ENCODE results near the gene TCEA2. TPM values are rescaled to one million over a fixed set of nuclear protein-coding genes. Genes with fewer than 3 reads are reported as not detected.

Gene TCEA2
- total RNA-seq, 1 experiment from 2014 or later = 48.3 TPM

DNA sequence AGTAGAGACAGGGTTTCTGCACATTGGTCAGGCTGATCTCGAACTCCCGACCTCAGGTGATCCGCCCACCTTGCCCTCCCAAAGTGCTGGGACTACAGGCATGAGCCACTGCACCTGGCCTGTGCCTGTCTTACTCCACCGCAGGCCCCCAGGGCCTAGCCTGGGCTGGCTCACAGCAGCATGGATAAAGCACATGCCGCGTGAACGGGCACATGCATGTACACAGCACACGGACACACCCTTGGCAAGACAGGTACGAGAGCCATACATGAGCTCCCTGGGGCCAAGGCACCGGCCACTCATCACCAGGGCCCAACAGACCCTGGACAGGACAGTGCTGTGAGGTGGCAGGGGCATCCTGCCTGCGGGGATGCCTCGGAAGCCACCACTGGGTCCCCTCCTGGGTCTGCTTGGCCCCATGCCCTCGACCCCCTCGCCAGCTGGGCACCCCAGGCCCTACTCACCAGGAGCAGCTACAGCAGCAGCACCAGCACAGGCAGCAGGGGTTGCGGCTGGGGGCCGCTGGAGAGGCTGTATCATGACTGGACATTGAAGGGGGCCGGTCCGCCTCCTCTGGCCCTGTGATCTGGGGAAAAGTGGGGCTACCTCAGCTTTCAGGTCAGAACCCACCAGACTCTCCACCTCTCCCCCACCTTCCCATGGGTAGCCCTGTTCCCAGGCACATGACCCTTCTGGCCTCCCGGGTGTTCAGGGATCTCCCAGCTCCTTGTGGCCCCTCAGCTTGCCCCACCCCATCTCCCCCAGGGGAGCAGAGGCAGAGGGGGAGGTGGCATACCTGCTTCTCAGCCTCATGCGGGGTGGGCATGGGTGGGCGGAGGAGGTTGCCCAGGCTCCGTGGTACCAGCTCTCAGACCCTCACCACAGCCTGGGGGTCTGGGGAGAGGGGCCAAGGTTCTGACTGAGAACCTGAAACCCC, 13.3 kb downstream of the TCEA2 start:
- Mint-ChIP-seq H3K27ac (ENCODE audit: unreplicated experiment) (no peak overlapping the region), H3K4me3 (ENCODE audit: unreplicated experiment) (no peak overlapping the region), H3K36me3 (ENCODE audit: insufficient read depth, unreplicated experiment) (peaks cover 9% of the 10 kb centered on the region), H3K4me1 (ENCODE audit: low read depth, unreplicated experiment) (peaks cover 17% of the 10 kb centered on the region), H3K9me3 (ENCODE audit: unreplicated experiment) (no peaks in the 10 kb centered on the region), H3K27me3 (ENCODE audit: insufficient read depth, unreplicated experiment) (no peaks in the 10 kb centered on the region)
- no peak overlapping the region for H3K4me3 ChIP-seq (ENCODE audit: low read depth, low read length)
- no peaks in the 10 kb centered on the region for H3K9me3 ChIP-seq
- ChIA-PET POLR2A (interaction anchor here (0.6 kb wide), 1 partner anchor 75 kb away, joined by 4 read pairs; no protein-coding TSS in a partner anchor), CTCF (interaction anchor here (0.7 to 1.1 kb wide), 3 partner anchors 26 to 432 kb away, joined by 3 read pairs; no protein-coding TSS in a partner anchor)
- H3K4me1 ChIP-seq = peaks cover 18% of the 10 kb centered on the region
- H3K27me3 ChIP-seq (replicated peaks; ENCODE audit: control insufficient read depth, insufficient read depth, low read length) = no peaks in the 10 kb centered on the region
- no peaks in the 10 kb centered on the region for H3K36me3 ChIP-seq (ENCODE audit: control insufficient read depth, insufficient read depth, low read length)
- intact Hi-C loops (cut with micrococcal nuclease; ENCODE audit: unreplicated experiment) = no loop called here
- TF ChIP-seq CTCF (IDR thresholded peaks at IDR 0.05; ENCODE audit: insufficient read depth in 1 of 2, low read depth in 1 of 2, low read length in 1 of 2, severe bottlenecking in 1 of 2, unreplicated experiment in 1 of 2) = no peak
- no TSS peak for BruUV-seq (replicated peaks)
- DNase-seq = no peak

DNA sequence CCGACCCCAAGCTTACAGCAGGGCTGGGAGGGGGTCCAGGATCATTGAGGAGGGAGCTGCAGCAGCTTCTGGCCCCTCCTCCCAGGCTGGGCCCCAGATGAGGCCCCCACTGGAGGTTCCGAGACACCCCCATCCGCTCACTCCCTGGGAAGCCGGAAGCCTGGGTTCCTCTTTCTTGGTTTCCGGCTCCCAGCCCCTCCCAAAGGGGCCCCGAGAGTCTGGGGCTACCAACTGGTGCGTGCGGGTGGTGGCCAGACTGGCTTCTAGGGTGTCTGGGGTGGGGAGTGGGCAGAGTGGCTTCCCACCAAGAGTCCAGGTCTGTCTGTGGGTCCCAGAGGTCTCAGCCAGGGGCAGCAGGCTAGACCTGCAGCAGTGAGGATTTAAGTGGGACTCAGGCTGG, 14.1 kb downstream of the TCEA2 start:
- Mint-ChIP-seq H3K4me1 (ENCODE audit: low read depth, unreplicated experiment) (peaks cover 17% of the 10 kb centered on the region), H3K27me3 (ENCODE audit: insufficient read depth, unreplicated experiment) (no peaks in the 10 kb centered on the region), H3K9me3 (ENCODE audit: unreplicated experiment) (no peaks in the 10 kb centered on the region), H3K4me3 (ENCODE audit: unreplicated experiment) (no peak overlapping the region), H3K36me3 (ENCODE audit: insufficient read depth, unreplicated experiment) (peaks cover 4% of the 10 kb centered on the region), H3K27ac (ENCODE audit: unreplicated experiment) (no peak overlapping the region)
- Histone ChIP-seq H3K36me3 (ENCODE audit: control insufficient read depth, insufficient read depth, low read length) (no peaks in the 10 kb centered on the region), H3K4me3 (ENCODE audit: low read depth, low read length) (no peak overlapping the region), H3K27me3 (replicated peaks; ENCODE audit: control insufficient read depth, insufficient read depth, low read length) (no peaks in the 10 kb centered on the region), H3K4me1 (peaks cover 18% of the 10 kb centered on the region), H3K9me3 (no peaks in the 10 kb centered on the region)
- CTCF ChIA-PET = interaction anchor here (0.7 to 1.0 kb wide), 2 partner anchors 43 to 432 kb away, joined by 3 read pairs; no protein-coding TSS in a partner anchor
- DNase-seq = no peak
- BruUV-seq (replicated peaks) = no TSS peak
- no peak for TF ChIP-seq CTCF (IDR thresholded peaks at IDR 0.05; ENCODE audit: insufficient read depth in 1 of 2, low read depth in 1 of 2, low read length in 1 of 2, severe bottlenecking in 1 of 2, unreplicated experiment in 1 of 2)
- intact Hi-C loops (cut with micrococcal nuclease; ENCODE audit: unreplicated experiment) = no loop called here
- POLR2A ChIA-PET = no interaction called here

DNA sequence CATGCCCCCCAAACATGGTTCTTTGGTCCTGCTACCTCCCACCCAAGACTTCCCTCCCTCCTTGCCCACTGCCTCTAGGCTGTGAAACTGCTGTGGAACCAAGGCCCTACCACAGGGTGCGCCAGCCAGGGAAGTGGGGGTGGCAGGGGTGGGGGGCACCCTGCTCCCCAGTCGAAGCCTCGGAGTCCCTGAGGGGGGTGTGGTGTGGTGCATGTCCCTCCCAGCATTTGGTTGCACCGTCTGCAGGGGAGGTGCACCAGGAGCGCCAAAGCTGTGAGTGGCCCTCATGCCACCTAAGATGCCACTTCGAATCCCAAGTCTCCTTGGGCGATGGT, 14.5 kb downstream of the TCEA2 start:
- no TSS peak for BruUV-seq (replicated peaks)
- no peak overlapping the region for H3K4me3 ChIP-seq (ENCODE audit: low read depth, low read length)
- intact Hi-C loops (cut with micrococcal nuclease; ENCODE audit: unreplicated experiment) = no loop called here
- Mint-ChIP-seq H3K27ac (ENCODE audit: unreplicated experiment) (no peak overlapping the region), H3K4me3 (ENCODE audit: unreplicated experiment) (no peak overlapping the region), H3K4me1 (ENCODE audit: low read depth, unreplicated experiment) (peaks cover 17% of the 10 kb centered on the region), H3K9me3 (ENCODE audit: unreplicated experiment) (no peaks in the 10 kb centered on the region), H3K27me3 (ENCODE audit: insufficient read depth, unreplicated experiment) (no peaks in the 10 kb centered on the region), H3K36me3 (ENCODE audit: insufficient read depth, unreplicated experiment) (no peaks in the 10 kb centered on the region)
- DNase-seq = no peak
- TF ChIP-seq CTCF (IDR thresholded peaks at IDR 0.05; ENCODE audit: insufficient read depth in 1 of 2, low read depth in 1 of 2, low read length in 1 of 2, severe bottlenecking in 1 of 2, unreplicated experiment in 1 of 2) = no peak
- H3K27me3 ChIP-seq (replicated peaks; ENCODE audit: control insufficient read depth, insufficient read depth, low read length) = no peaks in the 10 kb centered on the region; the same call in 1 of the 2 replicates
- ChIA-PET POLR2A (no interaction called here), CTCF (interaction anchor here (1.0 kb wide), 1 partner anchor 42 kb away, joined by 3 read pairs; no protein-coding TSS in a partner anchor)
- H3K4me1 ChIP-seq = peaks cover 18% of the 10 kb centered on the region
- H3K9me3 ChIP-seq = no peaks in the 10 kb centered on the region
- H3K36me3 ChIP-seq (ENCODE audit: control insufficient read depth, insufficient read depth, low read length) = no peaks in the 10 kb centered on the region
